ENCODE results near the gene ANKS1B.

ANKS1B gene

GRCh38 chr12:99435095-99435791 lies 549.5 kb downstream of the ANKS1B start:
- DNase-seq = no peak

GRCh38 chr12:99433155-99433554 lies 551.6 kb downstream of the ANKS1B start:
- no peak for DNase-seq

GRCh38 chr12:99431203-99431602 lies 553.5 kb downstream of the ANKS1B start:
- DNase-seq = no peak

GRCh38 chr12:99427104-99427503 lies 557.6 kb downstream of the ANKS1B start:
- no peak for DNase-seq

GRCh38 chr12:99418379-99418778 lies 566.4 kb downstream of the ANKS1B start:
- no peak for DNase-seq

GRCh38 chr12:99413751-99414150 lies 571.0 kb downstream of the ANKS1B start:
- no peak for DNase-seq

GRCh38 chr12:99393763-99394162 lies 591.0 kb downstream of the ANKS1B start:
- DNase-seq = no peak

GRCh38 chr12:99392091-99392850 lies 592.5 kb downstream of the ANKS1B start:
- DNase-seq = no peak

GRCh38 chr12:99390707-99391106 lies 594.0 kb downstream of the ANKS1B start:
- DNase-seq = no peak

- DNase-seq = no peak
These were observed 595.0 kb downstream of the ANKS1B start for GRCh38 chr12:99389751-99390150.

GRCh38 chr12:99388671-99389195 lies 596.0 kb downstream of the ANKS1B start:
- no peak for DNase-seq

- no peak for DNase-seq
These were observed 597.1 kb downstream of the ANKS1B start for GRCh38 chr12:99387661-99388060.

- no peak for DNase-seq
These were observed 597.8 kb downstream of the ANKS1B start for GRCh38 chr12:99386907-99387306.

- no peak for DNase-seq
These were observed 601.5 kb downstream of the ANKS1B start for GRCh38 chr12:99383258-99383657.

- DNase-seq = no peak
These were observed 602.7 kb downstream of the ANKS1B start for GRCh38 chr12:99381992-99382391.

GRCh38 chr12:99380701-99381100 lies 604.0 kb downstream of the ANKS1B start:
- no peak for DNase-seq

- DNase-seq = no peak
These were observed 610.7 kb downstream of the ANKS1B start for GRCh38 chr12:99374023-99374422.

GRCh38 chr12:99372257-99372920 lies 612.3 kb downstream of the ANKS1B start:
- DNase-seq = no peak

GRCh38 chr12:99370421-99371138 lies 614.2 kb downstream of the ANKS1B start:
- no peak for DNase-seq

- no peak for DNase-seq
These were observed 617.6 kb downstream of the ANKS1B start for GRCh38 chr12:99367181-99367580.

- DNase-seq = no peak
These were observed 632.5 kb downstream of the ANKS1B start for GRCh38 chr12:99352269-99352668.

- no peak for DNase-seq
These were observed 640.8 kb downstream of the ANKS1B start for GRCh38 chr12:99343960-99344359.

- no peak for DNase-seq
These were observed 645.1 kb downstream of the ANKS1B start for GRCh38 chr12:99339663-99340062.

All from stimulated activated CD4-positive, alpha-beta T cell treated with anti-CD3 and anti-CD28 coated beads, Interleukin-4, amount 100 ng/mL, for 24 hours (primary cell).